ENCODE results near the gene SEMA5A.
"Not testable (repeated sequence)": the region's sequence is repeated elsewhere in the genome, so short reads cannot be mapped to it uniquely, and the experiment has no call there.

The SEMA5A gene

DNA sequence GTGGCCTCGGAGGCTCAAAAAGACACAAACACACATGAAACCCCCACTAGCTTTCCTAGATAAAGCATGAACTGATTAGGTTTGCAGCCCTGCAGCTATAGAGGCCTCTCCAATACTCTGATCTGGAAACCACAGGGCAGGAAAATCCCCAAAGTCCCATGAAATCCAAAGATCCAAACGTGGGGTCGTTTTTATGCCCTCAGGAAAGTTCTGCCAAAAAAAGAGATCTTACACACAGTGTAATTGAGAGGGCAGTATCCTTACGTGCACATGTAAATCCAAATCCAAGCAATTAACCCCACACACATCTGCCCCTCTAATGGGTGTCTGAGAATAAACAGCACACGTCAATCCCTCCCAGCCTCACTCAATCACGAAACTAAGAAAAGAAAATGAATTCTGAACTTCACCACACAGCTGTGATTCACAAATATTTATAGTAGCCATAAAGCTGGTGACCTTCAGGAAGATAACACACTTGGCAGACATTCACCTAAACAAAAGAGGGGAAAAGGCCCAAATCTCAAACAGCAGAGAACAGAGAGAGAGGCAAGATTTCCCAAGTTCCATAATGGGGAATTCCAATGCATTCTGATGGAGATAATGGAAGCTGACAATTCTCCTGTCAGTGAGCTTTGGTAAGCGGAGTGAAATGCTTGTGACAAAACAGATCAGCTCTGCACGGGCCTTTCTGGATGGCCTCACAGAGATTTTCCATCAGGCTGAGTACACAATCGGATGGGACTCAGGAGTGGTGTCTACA, 114.2 kb downstream of the SEMA5A start:
- no peak for DNase-seq

DNA sequence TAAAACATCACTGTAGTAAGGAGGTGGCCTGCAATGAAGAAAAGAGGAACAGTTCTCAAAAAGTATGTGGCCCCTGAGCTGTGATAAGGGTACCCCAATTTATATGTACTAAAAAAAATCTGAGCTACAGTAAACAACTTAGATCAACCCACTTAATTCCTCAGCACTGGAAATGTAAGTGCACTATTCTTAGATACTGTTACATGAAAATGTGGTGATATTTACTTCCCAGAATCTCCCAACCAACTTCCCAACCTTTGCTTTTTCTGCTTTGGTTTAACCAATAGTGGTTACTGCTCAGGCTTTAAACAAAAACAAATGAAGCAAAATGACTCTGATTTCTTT, 114.8 kb downstream of the SEMA5A start:
- DNase-seq: no peak

DNA sequence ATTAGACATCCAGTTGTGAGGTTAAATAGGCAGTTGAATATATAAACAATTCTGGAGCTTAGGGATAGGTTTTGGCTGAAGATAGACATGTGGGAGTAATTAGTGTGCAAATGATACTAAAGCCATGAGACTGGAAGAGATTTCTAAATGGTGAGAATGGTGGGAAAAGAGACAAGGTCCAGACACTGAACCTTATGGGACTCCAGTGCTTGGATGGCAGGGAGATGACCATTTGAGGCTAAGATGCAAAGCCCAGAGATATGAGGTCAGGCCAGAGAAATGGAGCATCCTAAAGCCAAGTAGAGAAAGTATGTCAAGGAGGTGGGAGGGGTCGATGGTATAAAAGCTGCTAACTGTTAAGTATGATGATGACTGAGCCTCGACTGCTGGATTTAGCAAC, 115.6 kb downstream of the SEMA5A start:
- DNase-seq: no peak

DNA sequence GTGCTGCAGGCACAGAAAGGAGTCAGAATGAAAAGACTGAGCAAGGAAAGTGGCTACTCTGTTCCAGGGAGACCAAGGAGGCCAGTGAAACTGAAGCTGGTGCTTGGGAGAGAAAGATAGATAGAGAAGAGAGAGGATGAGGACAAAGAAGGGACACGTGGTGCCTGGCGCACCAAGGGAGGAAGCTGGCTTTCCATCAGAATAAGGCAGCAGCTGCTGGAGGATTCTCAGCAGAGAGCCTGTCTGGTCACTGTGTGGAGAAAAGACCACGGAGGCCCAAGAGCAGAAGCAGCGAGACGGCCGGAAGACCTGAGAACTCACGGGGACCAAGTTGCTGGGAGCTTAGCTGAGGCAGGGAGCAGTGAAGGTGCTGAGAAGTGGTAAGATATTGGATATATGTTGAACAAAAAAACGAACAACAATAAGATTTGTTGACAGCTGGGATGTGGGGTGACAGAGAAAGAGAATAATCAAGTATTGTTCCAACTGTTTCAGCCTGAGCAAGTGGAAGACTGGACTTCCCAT, 116.1 kb downstream of the SEMA5A start:
- no peak for DNase-seq

DNA sequence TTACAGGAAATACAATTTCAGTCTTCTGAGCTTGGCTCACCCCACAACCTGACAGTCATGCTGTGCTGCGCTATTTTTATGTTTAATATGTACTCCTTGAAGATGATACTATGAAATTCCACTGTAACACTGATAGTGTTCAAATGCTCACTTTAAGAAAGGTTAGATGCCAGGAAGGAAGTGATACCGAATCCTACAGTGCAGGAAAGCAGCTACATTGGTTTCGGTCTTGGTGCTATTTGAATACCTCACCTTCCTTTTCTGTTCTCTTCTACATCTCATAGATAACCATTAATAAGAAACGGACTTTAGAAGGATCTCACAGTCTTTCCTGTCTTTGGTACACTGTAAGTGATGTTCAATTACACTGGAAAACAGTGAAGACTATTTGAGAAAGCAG, 117.6 kb downstream of the SEMA5A start:
- DNase-seq: no peak

DNA sequence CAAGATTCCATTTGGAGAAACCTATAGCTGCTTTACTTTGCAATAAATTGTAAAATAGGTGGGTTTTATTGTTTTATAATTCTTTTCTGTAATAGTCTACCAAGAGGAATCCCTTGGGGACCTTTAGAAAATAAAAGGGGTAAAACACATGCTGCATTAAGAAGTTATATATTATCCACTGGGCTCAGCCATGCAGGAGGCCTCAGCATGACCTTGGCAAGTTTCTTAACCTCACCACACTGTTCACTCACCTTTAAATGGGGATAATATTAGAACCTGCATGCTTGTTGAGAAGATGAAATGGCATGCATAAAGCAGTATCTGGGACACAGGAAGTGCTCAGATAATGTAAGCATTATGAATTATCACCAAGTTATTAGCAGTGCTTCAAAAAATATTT, 120.2 kb downstream of the SEMA5A start:
- DNase-seq: no peak

DNA sequence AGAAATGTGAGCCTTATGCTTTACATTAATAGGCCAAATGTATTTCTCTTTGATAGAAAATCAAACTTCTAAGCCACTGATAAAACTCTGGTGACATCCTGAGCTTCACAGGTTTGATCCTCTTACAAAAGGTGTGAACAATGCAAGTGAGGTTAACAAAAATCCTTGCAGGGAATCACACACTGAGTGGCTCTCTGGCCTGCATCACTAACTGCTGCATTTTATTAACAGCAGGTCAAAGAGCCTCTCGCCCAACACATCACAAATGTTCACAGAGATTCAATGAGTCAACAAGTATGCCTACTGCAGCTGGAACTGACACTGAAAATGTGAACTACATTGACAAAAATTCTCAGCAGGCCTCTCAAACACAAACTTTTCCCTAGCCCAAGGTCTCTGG, 122.3 kb downstream of the SEMA5A start:
- DNase-seq: no peak

DNA sequence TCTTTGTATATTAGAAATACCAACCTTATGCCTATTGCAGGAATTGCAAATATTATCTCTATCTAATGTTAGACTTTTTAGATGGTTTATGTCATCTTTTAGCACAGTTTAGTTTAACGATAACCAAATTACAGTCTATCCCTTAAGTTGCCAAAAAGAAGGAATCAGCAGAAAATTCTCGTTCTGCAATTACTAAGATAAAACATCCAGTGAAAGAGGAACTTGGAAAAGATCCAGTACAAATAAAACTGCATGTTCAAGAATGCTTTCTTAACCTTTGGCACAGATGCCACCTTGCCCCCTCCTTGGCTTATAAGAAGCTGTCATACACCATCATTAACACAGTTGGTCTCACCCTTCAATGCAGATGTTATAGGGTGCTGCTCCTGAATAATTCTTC, 124.0 kb downstream of the SEMA5A start:
- no peak for DNase-seq

DNA sequence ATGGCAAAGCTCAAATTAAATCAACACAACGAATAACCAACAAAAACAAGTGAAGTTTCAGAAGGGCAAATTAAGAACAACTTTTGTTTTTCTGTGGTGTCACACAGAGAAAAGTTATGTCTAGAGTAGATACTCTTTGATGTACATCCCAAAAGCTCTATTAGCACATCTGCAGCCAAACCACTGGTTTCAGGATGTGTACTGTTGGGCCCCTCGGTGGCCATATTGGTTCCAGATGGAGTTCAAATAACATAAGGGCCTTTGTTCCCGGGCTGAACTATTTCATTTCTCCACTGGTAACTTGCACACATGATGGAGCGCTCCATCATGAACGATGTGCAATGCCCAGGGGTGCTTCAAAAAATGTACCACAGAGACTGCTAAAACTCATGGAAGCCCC, 126.1 kb downstream of the SEMA5A start:
- DNase-seq: no peak

DNA sequence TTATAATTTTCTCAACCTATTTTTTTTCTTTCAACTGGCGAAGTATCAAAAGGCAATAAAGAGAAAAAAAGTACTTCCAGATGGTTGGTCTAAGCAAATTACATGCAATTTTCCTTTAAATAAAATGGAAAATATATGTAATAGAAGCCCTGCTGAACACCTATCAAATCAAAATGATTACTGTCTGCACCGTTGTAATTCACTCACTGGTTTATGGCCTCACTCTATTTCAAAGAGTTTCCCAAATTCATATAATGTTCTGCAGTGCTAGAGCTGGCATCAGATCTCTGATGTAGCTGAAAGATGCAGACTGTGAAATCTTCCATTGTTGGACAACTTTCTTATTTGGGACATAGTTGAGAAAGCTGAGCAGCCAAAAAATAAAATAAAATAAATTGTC, 130.3 kb downstream of the SEMA5A start:
- no peak for DNase-seq

DNA sequence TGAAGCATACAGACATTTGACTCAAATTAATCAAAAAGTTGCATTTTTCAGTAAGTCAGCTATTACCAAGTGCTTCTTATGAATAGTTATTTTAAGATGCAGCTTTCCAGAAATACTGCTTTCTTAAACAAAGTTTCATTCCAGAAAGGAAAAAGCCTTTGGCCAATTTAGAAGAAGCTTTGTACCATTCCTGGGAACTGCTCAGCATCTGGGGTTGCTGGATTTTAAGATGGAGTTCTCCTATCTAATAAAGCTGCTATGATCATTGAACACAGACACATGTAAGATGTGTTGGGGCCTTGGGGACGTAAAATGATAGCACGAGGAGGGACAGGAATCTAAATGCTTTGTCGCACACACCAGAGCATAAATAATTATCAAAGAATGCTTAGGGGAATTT, 130.8 kb downstream of the SEMA5A start:
- DNase-seq: no peak

DNA sequence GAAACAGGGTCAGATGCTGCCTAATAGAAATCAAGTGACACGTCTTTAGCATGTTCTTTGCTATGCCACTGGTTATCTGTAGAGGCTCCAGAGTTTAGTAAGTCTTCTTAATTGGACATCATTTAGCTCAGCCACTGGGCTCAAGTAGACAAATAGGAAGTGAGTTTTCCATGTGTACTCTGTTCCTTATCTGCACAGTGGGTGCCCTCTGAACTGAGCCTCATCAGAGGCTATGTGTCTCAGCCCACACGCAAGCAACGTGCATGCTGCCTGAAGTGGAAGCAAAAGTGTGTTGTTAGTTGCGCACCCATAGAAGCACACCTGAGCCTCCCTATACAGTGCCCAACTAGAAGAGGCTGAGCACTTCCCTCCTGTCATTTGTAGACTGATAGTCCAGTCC, 134.7 kb downstream of the SEMA5A start:
- no peak for DNase-seq

DNA sequence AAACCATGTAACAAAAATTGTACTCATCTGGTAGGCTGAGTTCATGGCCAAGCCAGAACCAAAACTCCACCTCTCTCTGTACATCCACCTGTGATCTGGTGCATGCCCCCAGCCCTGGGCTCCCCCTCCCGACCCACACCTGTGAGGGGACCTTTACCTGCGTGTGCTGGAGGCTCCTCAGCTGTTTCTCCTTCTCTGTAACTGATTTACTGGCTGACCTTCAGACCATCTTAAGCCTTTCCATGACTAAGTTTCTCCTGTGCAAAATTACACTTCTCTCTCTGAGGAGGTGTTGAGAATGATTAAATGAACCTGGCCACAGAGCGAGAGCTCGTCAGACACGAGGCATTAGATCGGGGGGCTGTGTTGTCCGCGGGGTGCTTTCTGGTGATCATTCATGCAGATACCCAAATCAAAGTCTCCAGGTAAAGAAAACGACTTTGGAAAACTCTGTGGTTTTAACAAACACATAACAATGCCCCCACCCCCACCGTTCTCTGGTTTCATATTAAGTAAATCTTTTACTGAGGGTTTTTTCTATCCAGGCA, 136.4 kb downstream of the SEMA5A start:
- no peak for DNase-seq

DNA sequence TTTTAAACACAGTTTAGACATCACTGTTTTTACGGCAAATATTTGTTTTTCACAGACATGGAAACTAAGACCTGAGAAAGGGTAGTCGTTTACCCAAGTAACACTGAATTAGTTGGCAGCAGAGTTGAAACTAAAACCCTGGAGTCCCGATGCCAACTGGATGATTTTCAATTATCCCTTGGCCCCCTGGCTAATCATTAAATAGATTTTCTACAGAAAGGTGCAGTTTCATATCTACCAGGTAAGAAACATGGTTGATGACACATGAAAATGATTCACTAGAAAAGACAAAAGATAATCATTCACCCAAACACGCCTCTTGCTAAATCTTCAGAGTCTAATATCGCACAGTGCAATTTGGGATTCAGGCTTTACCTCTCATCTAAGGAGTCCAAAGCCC, 136.9 kb downstream of the SEMA5A start:
- no peak for DNase-seq

DNA sequence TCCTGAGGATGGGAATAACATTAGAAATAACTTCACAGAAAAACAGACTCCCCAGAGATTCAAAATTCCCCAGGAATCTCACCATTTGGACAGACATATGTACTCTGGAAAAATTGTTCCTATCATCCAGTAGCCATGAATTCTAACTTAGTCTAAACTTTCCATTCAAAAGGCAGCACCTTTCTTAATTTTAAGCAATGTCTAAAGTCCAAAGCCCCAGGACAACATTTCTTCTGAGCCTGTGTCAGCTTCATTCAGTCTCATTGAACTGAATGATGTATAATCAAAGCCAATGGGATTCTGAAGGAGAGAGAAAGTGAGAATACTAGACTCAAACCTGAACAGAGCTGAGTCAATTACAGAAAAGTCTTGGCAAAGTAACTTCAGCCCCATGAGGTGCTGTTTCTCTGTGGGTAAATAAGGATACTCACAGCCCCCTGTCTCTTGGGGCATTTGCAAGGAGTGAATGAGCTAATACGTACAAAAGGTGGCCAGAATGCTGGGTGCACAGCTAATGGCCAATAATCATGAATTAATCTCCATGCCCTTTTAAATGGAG, 140.6 kb downstream of the SEMA5A start:
- no peak for DNase-seq

DNA sequence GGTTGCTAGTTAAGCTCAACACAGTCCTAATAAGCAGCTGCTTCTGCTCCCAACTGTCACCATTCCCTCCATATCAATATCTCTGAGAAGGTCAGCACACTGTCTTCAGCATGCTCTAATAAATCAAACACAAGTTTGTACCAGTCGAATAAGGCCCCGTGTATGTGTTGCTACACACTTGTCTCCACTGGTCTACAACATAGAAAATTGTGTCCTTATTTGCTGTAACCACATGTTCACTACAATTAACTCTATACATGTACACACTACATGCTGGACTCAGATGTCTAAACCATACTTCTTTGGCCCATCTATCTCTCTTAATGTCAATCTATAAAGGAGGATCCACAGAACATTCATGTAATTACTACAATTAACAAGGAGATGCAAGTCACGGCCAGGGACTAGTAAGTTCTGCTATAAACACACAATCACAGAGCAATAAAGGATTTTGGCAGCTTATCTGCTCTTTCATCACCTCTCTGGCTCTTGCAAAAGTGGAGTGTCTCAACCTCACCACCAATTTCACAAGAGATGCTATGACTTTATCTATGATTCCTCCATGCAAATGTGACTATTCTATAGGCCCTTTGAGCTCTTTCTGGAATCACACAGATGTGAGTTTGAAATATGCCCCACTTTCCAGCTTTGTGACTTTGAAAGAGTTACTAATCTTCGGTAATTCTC, 143.9 kb downstream of the SEMA5A start:
- no peak for DNase-seq

DNA sequence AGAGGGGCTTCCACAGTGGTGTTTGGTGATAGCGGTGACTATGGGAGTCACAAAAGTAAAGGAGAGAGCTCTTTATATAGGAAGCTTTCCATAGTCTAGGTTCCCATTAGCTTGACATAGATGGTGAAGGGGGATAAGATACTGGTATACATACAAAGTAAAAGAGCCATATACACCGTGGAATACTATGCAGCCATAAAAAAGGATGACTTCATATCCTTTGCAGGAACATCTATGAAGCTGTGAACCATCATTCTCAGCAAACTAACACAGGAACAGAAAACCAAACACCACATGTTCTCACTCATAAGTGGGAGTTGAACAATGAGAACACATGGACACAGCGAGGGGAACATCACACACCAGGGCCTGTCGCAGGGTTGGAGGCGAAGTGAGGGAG, 146.1 kb downstream of the SEMA5A start:
- not testable (repeated sequence) for DNase-seq

DNA sequence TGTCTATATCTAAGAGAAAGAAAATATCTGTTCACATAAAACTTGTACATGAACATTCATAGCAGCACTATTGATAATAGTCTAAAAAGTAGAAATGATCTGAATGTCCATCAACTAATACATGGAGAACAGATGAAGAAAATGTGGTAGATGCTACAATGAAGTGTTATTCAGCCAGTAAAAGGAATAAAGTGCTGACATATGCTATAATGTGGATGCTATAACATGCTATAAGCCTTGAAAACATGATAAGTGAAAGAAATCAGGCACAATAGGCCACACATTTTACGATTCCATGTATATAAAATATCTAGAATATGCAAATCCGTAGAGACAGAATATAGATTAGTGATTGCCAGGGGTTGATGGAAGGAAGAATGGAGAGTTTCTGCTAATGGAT, 146.8 kb downstream of the SEMA5A start:
- DNase-seq: no peak

DNA sequence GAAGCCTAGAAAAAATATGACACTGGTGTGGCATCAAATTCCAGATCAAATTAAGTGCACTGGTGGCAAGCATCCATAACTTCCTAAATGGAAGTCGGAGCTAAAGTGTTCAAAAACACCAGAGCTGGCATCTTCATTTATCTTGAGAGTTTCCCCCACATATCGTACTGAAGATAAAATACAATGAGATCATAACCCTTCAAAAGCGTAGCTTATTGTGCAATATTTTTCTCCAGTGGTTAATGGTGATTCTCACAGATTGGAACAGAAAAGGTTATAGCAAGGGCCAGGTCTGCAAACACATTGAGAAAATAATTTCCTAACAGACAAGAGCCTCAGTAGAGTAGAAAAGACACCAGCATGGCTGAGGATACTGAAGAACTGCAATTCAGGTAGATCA, 147.6 kb downstream of the SEMA5A start:
- no peak for DNase-seq

DNA sequence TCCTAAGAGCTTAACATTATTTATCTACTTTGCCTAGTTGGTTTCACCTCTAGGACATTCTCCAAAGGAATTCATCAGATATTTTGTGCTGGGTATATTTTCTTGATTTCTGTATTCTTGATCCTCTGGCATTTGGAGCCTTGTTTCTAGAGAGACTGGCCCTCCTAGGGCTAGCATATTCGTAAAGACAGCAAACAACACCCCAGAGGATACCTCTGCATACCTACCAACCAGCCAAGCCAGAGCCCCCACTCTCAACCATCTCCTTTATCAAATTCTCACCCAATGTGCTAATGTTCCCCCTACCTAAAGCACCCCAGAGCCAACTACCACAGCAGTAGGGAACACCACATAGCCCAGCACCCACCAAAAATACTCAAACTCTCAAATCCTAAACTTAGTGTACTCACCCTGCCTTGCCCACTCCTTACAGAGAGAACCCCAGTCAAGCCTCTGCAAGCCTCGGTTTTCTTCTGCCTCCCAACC, 149.5 kb downstream of the SEMA5A start:
- DNase-seq: no peak

DNA sequence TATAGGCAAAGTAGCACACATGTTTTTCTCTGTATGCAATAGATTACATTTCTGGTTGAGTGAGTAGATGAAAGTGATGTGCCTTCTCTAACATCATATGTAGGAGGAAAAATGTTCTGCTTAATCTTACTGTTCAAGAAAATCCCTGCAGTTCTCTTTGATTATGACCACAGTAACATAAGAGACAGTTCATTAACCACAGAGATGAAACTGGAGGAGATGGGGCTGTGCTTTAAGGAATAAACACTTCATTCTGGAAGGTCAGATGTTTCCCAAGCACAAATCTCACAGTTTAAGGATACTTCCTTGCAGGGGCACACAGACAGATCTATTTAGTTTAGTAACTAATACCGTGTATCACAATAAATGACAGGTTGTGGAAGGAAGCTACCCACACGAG, 150.2 kb downstream of the SEMA5A start:
- DNase-seq: no peak

DNA sequence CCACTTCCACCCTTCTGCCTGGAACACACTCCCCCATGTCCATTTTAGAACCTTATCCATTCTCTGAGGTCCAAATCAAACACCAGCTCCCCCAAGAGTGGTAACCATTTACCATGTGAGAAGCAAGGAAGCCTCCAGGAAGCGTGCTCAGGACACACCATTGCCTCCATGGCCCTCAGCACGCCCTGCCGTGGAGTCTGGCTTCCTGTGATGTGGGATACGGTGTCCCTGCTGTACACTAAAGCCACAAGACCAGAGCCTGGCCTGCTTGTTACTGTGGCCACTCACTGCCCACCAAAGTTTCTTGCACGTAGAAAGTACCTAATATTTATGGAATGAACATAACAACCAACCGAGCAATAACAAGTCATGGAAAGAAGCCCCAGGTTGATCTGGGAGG, 151.7 kb downstream of the SEMA5A start:
- DNase-seq: no peak

DNA sequence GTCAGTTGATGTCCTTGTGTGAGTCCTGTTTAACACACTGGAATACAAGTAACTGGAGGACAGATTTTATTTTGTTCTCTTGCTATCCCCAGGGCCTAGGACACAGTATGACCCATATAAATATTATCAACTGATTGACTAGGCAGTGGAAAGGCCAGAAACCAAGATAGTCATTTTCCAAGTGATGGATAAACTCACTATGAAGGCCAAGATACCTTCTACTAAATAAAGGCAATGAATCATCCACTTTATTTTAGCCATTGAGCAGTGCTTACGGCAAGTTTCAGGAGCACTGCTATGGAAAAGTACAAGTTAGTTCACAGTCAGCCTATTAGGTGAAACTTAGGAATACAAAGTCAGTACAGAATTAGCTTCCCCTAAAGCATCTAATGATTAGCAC, 153.2 kb downstream of the SEMA5A start:
- DNase-seq: no peak

DNA sequence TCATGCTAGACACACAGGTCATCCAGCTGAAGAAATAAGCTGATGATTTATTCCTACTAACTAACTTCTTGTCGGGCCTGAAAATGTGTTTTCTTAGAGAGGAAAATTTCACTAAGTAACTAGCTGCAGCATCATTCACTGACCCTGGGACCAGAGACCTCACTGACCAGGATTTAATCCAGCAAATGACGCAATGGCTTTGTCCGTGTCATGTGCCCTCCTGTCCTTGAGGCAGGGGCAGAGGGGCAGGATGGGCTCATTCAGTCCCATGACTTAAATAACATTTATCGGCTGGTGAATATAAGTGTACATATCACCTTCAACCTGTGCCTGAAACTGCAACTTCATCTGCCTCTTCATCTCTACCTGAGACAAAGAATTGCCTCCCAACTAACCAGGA, 154.8 kb downstream of the SEMA5A start:
- no peak for DNase-seq
